GM12878 (cell line): ENCODE results near the gene JAG1. TPM values are rescaled to one million over a fixed set of nuclear protein-coding genes. Genes with fewer than 3 reads are reported as not detected.

Experiments used
- ATAC-seq: fragments of 200-7000 bp; cut with Tn5 transposase; 3 replicates; pipeline ENCODE4 v1.9.1; 2020; ENCODE audit warnings: mild to moderate bottlenecking, moderate library complexity
- BruUV-seq: library from RNA; stranded (reverse); fragments of 400-500 nt; replicated peaks from 2 replicates; lab custom pipeline; 2021; lab: Mats Ljungman, UMichigan
- CTCF ChIA-PET: fragments of 300-600 bp; sonication (Branson Sonifier 250); formaldehyde crosslinking; extraction: SDS; loops from one replicate; lab custom pipeline; 2021; ENCODE audit warnings: inconsistent platforms; lab: Yijun Ruan, JAX
- POLR2A ChIA-PET: fragments of 350-600 bp; formaldehyde crosslinking; extraction: SDS; loops from one replicate; lab custom pipeline; 2021; ENCODE audit warnings: inconsistent platforms; lab: Charles Lee
- RAD21 ChIA-PET: fragments of 300-600 bp; sonication (Branson Sonifier 250); formaldehyde crosslinking; loops from one replicate; lab custom pipeline; 2023; ENCODE audit warnings: antibody characterized with exemption; ENCODE audit not compliant: unreplicated experiment; lab: Charles Lee
- SMC1A ChIA-PET: fragments of 300-600 bp; sonication (Branson Sonifier 250); formaldehyde crosslinking; loops from one replicate; lab custom pipeline; 2023; ENCODE audit not compliant: unreplicated experiment, uncharacterized antibody; lab: Charles Lee
- DNase-seq: peaks from one replicate; pipeline ENCODE4 v3.0.0-alpha.2; 2011; ENCODE audit warnings: low read depth, low spot score
- FAIRE-seq: peaks from 3 replicates; lab custom pipeline; 2011; peaks lifted over from hg19 to GRCh38; lab: Jason Lieb, UNC
- H2AFZ ChIP-seq: 2 replicates; pipeline ENCODE4 v1.6.0; 2011; ENCODE audit warnings: low read depth, low read length, control low read depth; ENCODE audit not compliant: control insufficient read depth
- H3K27ac ChIP-seq: 2 replicates; pipeline ENCODE4 v1.5.1; 2011; ENCODE audit warnings: control low read depth; ENCODE audit not compliant: control insufficient read depth, insufficient read depth
- H3K27me3 ChIP-seq, 2 experiments: replicated peaks in 1 of 2; 2 replicates each; pipeline versions ENCODE4 v1.6.0 to v1.6.1; 2011; ENCODE audit warnings: low read length in 1 of 2; ENCODE audit not compliant: control insufficient read depth in 2 of 2, insufficient read depth in 2 of 2
- H3K36me3 ChIP-seq, 2 experiments: 2 replicates each; pipeline ENCODE4 v1.5.1; 2011; ENCODE audit warnings: low read length in 1 of 2; ENCODE audit not compliant: control insufficient read depth in 2 of 2, insufficient read depth in 2 of 2
- H3K4me1 ChIP-seq: 2 replicates; pipeline ENCODE4 v1.6.1; 2011; ENCODE audit warnings: mild to moderate bottlenecking, low read length, moderate library complexity, mixed read lengths; ENCODE audit not compliant: control insufficient read depth, insufficient read depth
- H3K4me2 ChIP-seq: 2 replicates; pipeline ENCODE4 v1.6.0; 2011; ENCODE audit warnings: control low read depth; ENCODE audit not compliant: control insufficient read depth, insufficient read depth
- H3K4me3 ChIP-seq: fragments of 200-600 bp; sonication (generic); 2 replicates; pipeline ENCODE4 v1.5.1; 2016
- H3K79me2 ChIP-seq: 2 replicates; pipeline ENCODE4 v1.6.0; 2011; ENCODE audit warnings: low read length; ENCODE audit not compliant: control insufficient read depth, insufficient read depth
- H3K9ac ChIP-seq: 2 replicates; pipeline ENCODE4 v1.8.0; 2011; ENCODE audit warnings: low read length, control low read depth, mixed read lengths; ENCODE audit not compliant: control insufficient read depth, insufficient read depth
- H3K9me3 ChIP-seq: replicated peaks from 3 replicates; pipeline ENCODE4 v1.5.1; 2011; ENCODE audit warnings: mild to moderate bottlenecking, low read length; ENCODE audit not compliant: control insufficient read depth, insufficient read depth
- H4K20me1 ChIP-seq: 2 replicates; pipeline ENCODE4 v1.6.0; 2011; ENCODE audit not compliant: control insufficient read depth, insufficient read depth
- ATF2 ChIP-seq: IDR thresholded peaks from 2 replicates; pipeline ENCODE4 v1.6.1; 2012; ENCODE audit warnings: low read length, inconsistent platforms
- CEBPB ChIP-seq, 2 experiments: fragments of 150-350 bp in 1 of 2; IDR thresholded peaks; 2 replicates each; pipeline ENCODE4 v1.6.1; 2012 to 2014; ENCODE audit warnings: low read depth in 2 of 2, low read length in 2 of 2, borderline replicate concordance in 1 of 2, inconsistent platforms in 1 of 2
- ESRRA ChIP-seq: IDR thresholded peaks from 2 replicates; pipeline ENCODE4 v1.6.1; 2012; ENCODE audit warnings: mild to moderate bottlenecking, low read length, improper control_type of control experiment
- IRF3 ChIP-seq: fragments of 450-650 bp; IDR thresholded peaks from 2 replicates; pipeline ENCODE4 v1.6.1; 2014; ENCODE audit warnings: mild to moderate bottlenecking
- MLLT1 ChIP-seq: fragments of 450-650 bp; IDR thresholded peaks from 2 replicates; pipeline ENCODE4 v1.6.1; 2016; ENCODE audit warnings: mild to moderate bottlenecking
- MXI1 ChIP-seq: fragments of 150-350 bp; IDR thresholded peaks from 2 replicates; pipeline ENCODE4 v1.6.1; 2011; ENCODE audit warnings: low read depth, mild to moderate bottlenecking, inconsistent platforms, low read length, improper control_type of control experiment
- NFIC ChIP-seq: IDR thresholded peaks from 2 replicates; pipeline ENCODE4 v1.6.1; 2012; ENCODE audit warnings: low read depth, mild to moderate bottlenecking, inconsistent platforms, low read length, moderate library complexity
- PBX3 ChIP-seq: IDR thresholded peaks from 2 replicates; pipeline ENCODE4 v1.6.1; 2011; ENCODE audit warnings: mild to moderate bottlenecking, low read depth, low read length, moderate library complexity; ENCODE audit not compliant: insufficient replicate concordance
- RELA ChIP-seq: fragments of 450-650 bp; IDR thresholded peaks from 2 replicates; pipeline ENCODE4 v1.8.0; 2014; ENCODE audit warnings: borderline replicate concordance; ENCODE audit not compliant: partially characterized antibody
- RUNX3 ChIP-seq: IDR thresholded peaks from 2 replicates; pipeline ENCODE4 v1.6.1; 2012; ENCODE audit warnings: low read length, inconsistent platforms
- SRF ChIP-seq, 2 experiments: IDR thresholded peaks; 2 replicates each; pipeline ENCODE4 v1.6.1; 2011; ENCODE audit warnings: low read depth in 2 of 2, low read length in 2 of 2, mild to moderate bottlenecking in 1 of 2, moderate library complexity in 1 of 2
- TCF12 ChIP-seq: IDR thresholded peaks from 2 replicates; pipeline ENCODE4 v1.6.1; 2011; ENCODE audit warnings: low read depth, mild to moderate bottlenecking, low read length
- TCF7 ChIP-seq: IDR thresholded peaks from 2 replicates; pipeline ENCODE4 v1.6.1; 2014; ENCODE audit warnings: antibody characterized with exemption, borderline replicate concordance
- ZNF592 ChIP-seq: fragments of 450-650 bp; IDR thresholded peaks from 2 replicates; pipeline ENCODE4 v1.6.1; 2017; ENCODE audit warnings: mild to moderate bottlenecking, moderate library complexity
- ZZZ3 ChIP-seq: IDR thresholded peaks from 2 replicates; pipeline ENCODE4 v1.6.1; 2011; ENCODE audit warnings: low read depth; ENCODE audit not compliant: control insufficient read depth, insufficient read length
- WGBS: methylation state at CpG from one replicate; pipeline ENCODE4 v1.1.6; 2016; ENCODE audit warnings: low lambda C conversion rate; ENCODE audit not compliant: insufficient replicate concordance, insufficient coverage; ENCODE audit errors: missing lambda C conversion rate; 5-methylcytosine and 5-hydroxymethylcytosine counted together
- in situ Hi-C: fragments of 300-500 bp; cut with MboI; formaldehyde crosslinking; loops from 9 replicates; pipeline ENCODE4 v1.14.3; 2018; ENCODE audit warnings: mixed read lengths
- intact Hi-C: fragments of 100-400 bp; cut with micrococcal nuclease; formaldehyde crosslinking; loops from one replicate; pipeline ENCODE4 v1.14.2; 2022; ENCODE audit not compliant: unreplicated experiment
- polyA plus RNA-seq, 11 experiments: library from polyadenylated mRNA; depleted of rRNA in 4 of 11; unstranded in 6 of 11; stranded (reverse) in 5 of 11; fragments of >200 nt; fragmentation: Nextera tagmentation in 4 of 11; fragmentation: Illumina TruSeq in 1 of 11; extraction: Ambion mirVana in 4 of 11; extraction: Trizol in 1 of 11; gene quantifications; 1 replicate in 1 of 11; 2 replicates in 10 of 11; pipeline versions ENCODE4 v1.2.1 to v1.2.3, GENCODE V29; 2011 to 2016; ENCODE audit warnings: inconsistent platforms in 2 of 11, missing spikeins in 2 of 11, low read depth in 1 of 11
- total RNA-seq, 4 experiments: library from RNA; depleted of rRNA in 3 of 4; stranded (reverse); fragments of >200 nt in 3 of 4; fragmentation: Illumina TruSeq in 1 of 4; extraction: Trizol in 1 of 4; gene quantifications; 2 replicates each; pipeline versions ENCODE4 v1.2.1 to v1.2.3, GENCODE V29; 2013 to 2021

JAG1 gene
- total and polyA plus RNA-seq, 10 of the 15 experiments (the other 5 are each of a cell fraction or from before 2014, with no cell fraction given) = 0.66 to 6.9 (median 1.8) TPM

GRCh38 chr20:10662151-10662550 lies 11.6 kb downstream of the JAG1 start:
- H3K4me2 ChIP-seq = no peak overlapping the region
- H3K9ac ChIP-seq = no peak overlapping the region
- H3K27ac ChIP-seq = no peak overlapping the region
- ChIA-PET RAD21 (interaction anchor here (1.5 kb wide), 1 partner anchor 9 kb away, joined by 4 read pairs; no protein-coding TSS in a partner anchor), CTCF (no interaction called here), SMC1A (interaction anchor here (1.2 to 1.6 kb wide), 2 partner anchors 9 to 13 kb away, joined by 3 to 4 read pairs; no protein-coding TSS in a partner anchor), POLR2A (no interaction called here)
- no peaks in the 10 kb centered on the region for H3K9me3 ChIP-seq
- 33% methylated on average over 5 of the region's 5 CpGs for whole genome bisulfite sequencing
- H3K27me3 ChIP-seq = no peaks in the 10 kb centered on the region
- no peaks in the 10 kb centered on the region for H3K79me2 ChIP-seq
- in situ Hi-C loops = no loop called here
- H2AFZ ChIP-seq = no peak overlapping the region
- DNase-seq (no peak), FAIRE-seq (no peak), ATAC-seq (no peak)
- 0 out of 2 replicates have a peak, but pooled peaks cover 3% of the 10 kb centered on the region for H3K4me1 ChIP-seq
- no TSS peak for BruUV-seq
- peaks cover 2% of the 10 kb centered on the region for H4K20me1 ChIP-seq
- H3K4me3 ChIP-seq = no peak overlapping the region
- H3K36me3 ChIP-seq = peaks cover 0 to 2% of the 10 kb centered on the region in 2 experiments; a peak in 3 of 4 replicates
- intact Hi-C loops = no loop called here
- no peak for TF ChIP-seq TCF12
- no peak for TF ChIP-seq ZNF592
- TF ChIP-seq MXI1 = no peak
- no peak for TF ChIP-seq RUNX3
- no peak for TF ChIP-seq MLLT1
- no peak for TF ChIP-seq ZZZ3
- TF ChIP-seq IRF3 = no peak
- no peak for TF ChIP-seq PBX3
- no peak for TF ChIP-seq RELA
- TF ChIP-seq ATF2 = no peak
- no peak for TF ChIP-seq TCF7
- TF ChIP-seq NFIC = no peak
- no peak for TF ChIP-seq CEBPB (IDR thresholded peaks at IDR 0.05; ENCODE audit: borderline replicate concordance in 1 of 2, low read depth in 2 of 2, low read length in 2 of 2)
- TF ChIP-seq SRF (IDR thresholded peaks at IDR 0.05; ENCODE audit: low read depth in 2 of 2, low read length in 2 of 2) = no peak
- no peak for TF ChIP-seq ESRRA
